HG03103 (cell line): ENCODE results near the gene SPG7.

Experiments used
- ATAC-seq: cut with Tn5 transposase; IDR thresholded peaks from one replicate; pipeline ENCODE4 v1.9.1; 2021; ENCODE audit warnings: low read depth; ENCODE audit not compliant: unreplicated experiment

The SPG7 gene

DNA sequence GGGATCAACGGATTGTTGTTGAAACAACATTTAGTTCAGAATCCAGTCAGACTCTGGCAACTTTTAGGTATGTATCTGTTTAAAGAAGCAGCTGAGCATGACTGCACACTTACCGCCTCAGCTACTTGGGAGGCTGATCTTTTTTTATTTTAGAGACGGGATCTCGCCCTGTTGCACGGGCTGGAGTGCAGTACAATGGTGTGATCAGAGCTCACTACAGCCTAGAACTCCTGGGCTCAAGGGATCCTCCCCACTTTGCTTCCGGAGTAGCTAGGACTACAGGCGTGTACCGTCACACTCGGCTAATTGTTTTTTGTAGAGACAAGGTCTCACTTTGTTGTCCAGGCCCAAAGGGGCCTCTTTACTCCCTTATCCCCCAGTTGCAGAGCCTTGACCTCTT, 2.3 kb downstream of the SPG7 start:
- ATAC-seq, result no peak

- no peak for ATAC-seq
Observed at GRCh38 chr16:89511374-89511773, 3.2 kb downstream of the SPG7 start.

- no peak for ATAC-seq
Observed at GRCh38 chr16:89512453-89512852, 4.2 kb downstream of the SPG7 start.

GRCh38 chr16:89517128-89517527, 8.9 kb downstream of the SPG7 start:
- no peak for ATAC-seq

DNA sequence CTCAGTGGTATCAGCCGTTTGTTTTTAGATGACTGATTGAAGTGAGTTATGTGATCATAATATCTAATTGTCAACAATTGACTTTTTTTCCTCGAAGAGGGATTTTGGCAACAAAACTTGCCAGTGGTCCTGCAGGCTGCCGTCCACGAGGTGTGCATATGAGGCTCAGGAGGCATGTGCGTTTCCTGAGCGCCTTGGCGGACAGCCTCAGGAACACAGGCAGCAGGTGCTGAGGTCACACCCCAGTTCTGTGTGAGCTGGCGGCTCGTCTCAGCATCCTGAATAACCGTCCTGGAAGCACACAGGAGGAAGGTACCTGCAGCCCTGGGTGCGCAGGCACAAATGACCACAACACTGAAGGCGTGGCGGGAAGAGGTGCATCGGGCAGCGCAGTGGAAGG, 11.7 kb downstream of the SPG7 start:
- ATAC-seq, result no peak

- ATAC-seq, result no peak
Observed at GRCh38 chr16:89522287-89522686, 14.1 kb downstream of the SPG7 start.

DNA sequence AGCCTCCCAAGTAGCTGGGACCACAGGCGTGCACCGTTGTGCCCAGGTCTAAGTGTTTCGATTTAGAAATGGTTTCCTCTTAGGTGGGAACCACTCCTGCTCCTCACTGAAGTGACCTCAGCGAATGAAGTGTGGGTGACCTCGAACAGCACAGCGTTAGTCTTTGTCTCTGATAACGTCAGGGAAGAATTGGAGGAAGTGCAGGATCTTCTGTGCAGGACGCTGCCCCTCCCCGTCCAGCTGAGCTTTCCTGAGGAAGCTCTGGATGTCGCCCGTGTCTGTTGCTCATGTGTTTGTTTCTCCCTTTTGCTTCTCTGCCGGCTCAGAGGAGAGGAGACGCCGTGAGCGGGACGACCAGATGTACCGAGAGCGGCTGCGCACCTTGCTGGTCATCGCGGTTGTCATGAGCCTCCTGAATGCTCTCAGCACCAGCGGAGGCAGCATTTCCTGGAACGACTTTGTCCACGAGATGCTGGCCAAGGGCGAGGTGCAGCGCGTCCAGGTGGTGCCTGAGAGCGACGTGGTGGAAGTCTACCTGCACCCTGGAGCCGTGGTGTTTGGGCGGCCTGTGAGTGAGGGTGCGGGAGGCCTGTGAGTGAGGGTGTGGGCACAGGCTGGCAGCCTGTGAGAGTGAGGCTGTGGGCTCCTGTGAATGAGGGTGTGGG, 15.6 kb downstream of the SPG7 start:
- ATAC-seq, result no peak

GRCh38 chr16:89525146-89525913, 17.1 kb downstream of the SPG7 start:
- no peak for ATAC-seq

DNA sequence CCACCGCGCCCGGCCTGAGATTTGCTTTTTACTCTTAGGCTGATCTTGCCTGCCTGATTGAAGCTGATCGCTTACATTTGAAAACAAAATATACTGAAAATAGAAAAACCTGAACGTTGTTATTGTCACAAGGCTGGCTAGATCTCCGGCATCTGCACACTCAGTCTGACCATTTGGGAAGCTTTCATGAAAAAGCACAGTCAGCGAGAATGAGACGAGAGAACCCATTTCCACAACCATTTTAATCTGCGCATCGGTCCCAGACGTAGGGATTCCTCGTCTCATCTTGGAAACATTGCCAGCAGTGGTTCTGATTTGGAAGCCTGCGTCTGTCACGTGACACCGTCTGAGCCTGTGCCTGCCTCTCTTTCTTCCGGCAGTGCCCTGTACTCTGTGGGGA, 20.9 kb downstream of the SPG7 start:
- ATAC-seq, result no peak

GRCh38 chr16:89530401-89531381, 22.5 kb downstream of the SPG7 start:
- ATAC-seq, result no peak

GRCh38 chr16:89531821-89532526, 23.8 kb downstream of the SPG7 start:
- ATAC-seq, result no peak

- no peak for ATAC-seq
Observed at GRCh38 chr16:89534252-89534756, 26.1 kb downstream of the SPG7 start.

DNA sequence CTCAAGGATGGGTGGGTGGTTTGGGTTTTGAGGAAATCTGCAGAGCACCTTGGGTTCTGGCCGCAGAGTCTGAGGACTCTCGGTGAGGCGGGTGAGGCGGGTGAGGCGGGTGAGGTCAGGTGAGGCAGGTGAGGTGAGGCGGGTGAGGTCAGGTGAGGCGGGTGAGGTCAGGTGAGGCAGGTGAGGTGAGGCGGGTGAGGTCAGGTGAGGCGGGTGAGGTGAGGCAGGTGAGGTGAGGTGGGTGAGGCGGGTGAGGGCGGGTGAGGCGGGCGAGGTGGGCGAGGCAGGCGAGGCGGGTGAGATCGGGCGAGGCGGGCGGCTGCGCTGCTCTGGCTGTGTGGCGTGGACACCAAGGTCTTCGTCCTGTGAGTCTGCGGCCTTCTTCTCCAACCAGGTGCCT, 28.2 kb downstream of the SPG7 start:
- no peak for ATAC-seq

DNA sequence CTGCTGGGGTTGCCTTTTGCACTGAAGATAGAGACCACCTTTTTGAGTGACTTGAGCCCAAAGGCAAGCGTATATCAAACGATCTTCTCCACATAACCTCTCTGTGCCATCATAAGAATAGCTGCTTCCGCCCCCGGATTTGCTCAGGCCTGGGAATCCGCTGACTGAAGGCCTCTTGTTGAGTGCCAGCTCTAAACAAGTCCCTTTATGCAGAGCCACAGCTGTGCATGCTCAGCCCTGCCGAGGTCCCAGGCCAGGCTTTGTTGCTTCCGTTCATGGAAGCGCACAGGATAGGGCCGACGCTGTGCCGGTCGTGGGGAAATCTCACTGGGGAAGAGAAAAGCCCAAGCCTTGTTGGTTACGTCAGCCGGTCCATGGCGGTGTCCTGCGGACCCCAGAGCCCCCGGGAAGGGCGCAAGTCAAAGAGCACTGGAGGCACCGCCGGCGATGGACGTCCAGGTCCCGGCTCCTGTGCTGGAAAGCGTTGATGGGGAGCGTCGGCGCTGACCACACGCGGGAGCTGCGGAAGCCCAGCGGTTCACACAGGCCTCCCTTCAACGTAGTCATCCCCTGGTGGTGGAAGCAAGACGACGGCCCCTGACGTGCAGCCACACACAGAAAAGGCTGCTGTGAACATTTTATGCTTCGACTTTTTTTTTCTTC, 28.8 kb downstream of the SPG7 start:
- ATAC-seq, result no peak

GRCh38 chr16:89537549-89537925, 29.3 kb downstream of the SPG7 start:
- ATAC-seq, result no peak

DNA sequence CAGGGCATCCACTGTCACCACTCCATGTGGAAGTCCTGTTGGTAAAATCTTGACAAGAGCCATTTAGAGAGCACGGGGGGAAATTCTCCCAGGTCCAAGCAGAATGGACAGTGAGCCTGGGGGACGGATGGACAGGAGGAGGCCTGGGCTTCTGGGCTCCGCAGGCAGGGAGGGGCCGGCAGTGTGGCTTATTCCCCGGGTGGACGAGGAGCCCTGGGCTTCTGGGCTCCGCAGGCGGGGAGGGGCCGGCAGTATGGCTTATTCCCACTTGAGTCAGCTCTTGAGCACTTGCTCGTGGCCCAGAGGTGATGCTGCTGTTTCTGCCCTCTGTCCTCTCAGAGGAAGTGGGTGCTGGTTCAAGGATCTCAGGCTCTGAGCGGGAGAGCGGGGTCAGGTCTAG, 30.1 kb downstream of the SPG7 start:
- ATAC-seq, result no peak

GRCh38 chr16:89540557-89540956, 32.4 kb downstream of the SPG7 start:
- no peak for ATAC-seq

- ATAC-seq, result no peak
Observed at GRCh38 chr16:89541792-89542191, 33.6 kb downstream of the SPG7 start.

GRCh38 chr16:89544113-89544512, 35.9 kb downstream of the SPG7 start:
- ATAC-seq, result no peak

DNA sequence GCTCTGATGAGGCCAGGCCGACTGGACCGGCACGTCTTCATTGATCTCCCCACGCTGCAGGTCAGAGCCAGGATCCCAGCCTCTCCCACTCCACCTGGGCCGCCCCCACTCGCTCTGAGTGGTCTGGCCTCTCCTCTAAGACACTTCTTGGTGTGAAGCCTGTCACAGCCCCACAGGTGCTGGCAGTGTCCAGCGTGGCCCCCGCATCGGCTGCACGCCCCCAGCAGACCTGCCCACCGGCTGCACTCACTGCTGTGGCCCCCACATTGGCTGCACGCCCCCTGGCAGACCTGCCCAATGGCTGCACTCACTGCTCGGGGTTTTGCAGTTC, 36.5 kb downstream of the SPG7 start:
- no peak for ATAC-seq
